ENCODE results near the gene ESRRG. TPM values are rescaled to one million over a fixed set of nuclear protein-coding genes. Genes with fewer than 3 reads are reported as not detected.

The ESRRG gene
- total and polyA plus RNA-seq, 2 donors (not counting 1 experiment from before 2014, with no cell fraction given), result 0.15 to 0.83 TPM

DNA sequence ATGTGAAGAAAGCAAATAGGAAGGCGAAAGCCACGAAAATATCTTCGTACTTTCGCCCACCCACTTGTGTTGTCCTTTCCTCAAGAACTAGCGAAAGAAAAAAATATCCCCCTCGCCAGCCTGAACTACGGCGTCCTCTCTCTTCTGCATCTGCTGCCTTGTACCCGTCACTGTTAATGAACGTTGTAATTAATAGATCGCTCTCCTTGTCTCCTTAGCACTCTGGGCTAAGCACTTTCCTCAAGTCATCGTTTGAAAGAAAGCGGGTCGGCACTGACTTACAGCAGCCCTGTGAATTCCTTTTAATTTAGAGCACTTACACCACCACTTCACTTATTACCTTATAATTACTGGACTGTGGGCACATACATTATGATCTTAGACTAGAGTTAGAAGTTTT lies 44.1 kb downstream of the ESRRG start:
- Histone ChIP-seq H3K27me3 (ENCODE audit: control insufficient read depth, insufficient read depth, low read length) (no peaks in the 10 kb centered on the region), H2AFZ (ENCODE audit: low read length) (no peak overlapping the region), H3K79me2 (ENCODE audit: control insufficient read depth, insufficient read depth, low read length) (no peaks in the 10 kb centered on the region), H3K9ac (ENCODE audit: insufficient read depth, low read length) (no peak overlapping the region), H3K4me1 (ENCODE audit: control insufficient read depth, extremely low read depth, insufficient read depth, low read length) (no peaks in the 10 kb centered on the region), H3K36me3 (ENCODE audit: control insufficient read depth, insufficient read depth, low read length) (no peaks in the 10 kb centered on the region), H3K4me2 (ENCODE audit: extremely low read depth, insufficient read depth, low read length) (no peak overlapping the region), H3K9me3 (ENCODE audit: control insufficient read depth, insufficient read depth, low read depth, low read length) (no peaks in the 10 kb centered on the region), H4K20me1 (ENCODE audit: control insufficient read depth, extremely low read depth, insufficient read depth, low read length) (no peaks in the 10 kb centered on the region), H3K4me3 (replicated peaks in 1 of 4; ENCODE audit: control extremely low read depth in 1 of 4, insufficient read depth in 1 of 4, low read depth in 3 of 4, low read length in 4 of 4) (no peak overlapping the region), H3K27ac (ENCODE audit: insufficient read depth, low read length) (no peak overlapping the region)
- no peak for DNase-seq (ENCODE audit: low read depth in 2 of 2)
- TF ChIP-seq, protein P1, sequence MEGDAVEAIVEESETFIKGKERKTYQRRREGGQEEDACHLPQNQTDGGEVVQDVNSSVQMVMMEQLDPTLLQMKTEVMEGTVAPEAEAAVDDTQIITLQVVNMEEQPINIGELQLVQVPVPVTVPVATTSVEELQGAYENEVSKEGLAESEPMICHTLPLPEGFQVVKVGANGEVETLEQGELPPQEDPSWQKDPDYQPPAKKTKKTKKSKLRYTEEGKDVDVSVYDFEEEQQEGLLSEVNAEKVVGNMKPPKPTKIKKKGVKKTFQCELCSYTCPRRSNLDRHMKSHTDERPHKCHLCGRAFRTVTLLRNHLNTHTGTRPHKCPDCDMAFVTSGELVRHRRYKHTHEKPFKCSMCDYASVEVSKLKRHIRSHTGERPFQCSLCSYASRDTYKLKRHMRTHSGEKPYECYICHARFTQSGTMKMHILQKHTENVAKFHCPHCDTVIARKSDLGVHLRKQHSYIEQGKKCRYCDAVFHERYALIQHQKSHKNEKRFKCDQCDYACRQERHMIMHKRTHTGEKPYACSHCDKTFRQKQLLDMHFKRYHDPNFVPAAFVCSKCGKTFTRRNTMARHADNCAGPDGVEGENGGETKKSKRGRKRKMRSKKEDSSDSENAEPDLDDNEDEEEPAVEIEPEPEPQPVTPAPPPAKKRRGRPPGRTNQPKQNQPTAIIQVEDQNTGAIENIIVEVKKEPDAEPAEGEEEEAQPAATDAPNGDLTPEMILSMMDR (conservative IDR thresholded peaks at IDR 0.05 in 1 of 2, IDR thresholded peaks at IDR 0.05 in 1 of 2; ENCODE audit: low read depth in 1 of 2, low read length in 2 of 2), result no peak
- no peak for TF ChIP-seq EZH2 (IDR thresholded peaks at IDR 0.05; ENCODE audit: low read length, missing control alignments)

DNA sequence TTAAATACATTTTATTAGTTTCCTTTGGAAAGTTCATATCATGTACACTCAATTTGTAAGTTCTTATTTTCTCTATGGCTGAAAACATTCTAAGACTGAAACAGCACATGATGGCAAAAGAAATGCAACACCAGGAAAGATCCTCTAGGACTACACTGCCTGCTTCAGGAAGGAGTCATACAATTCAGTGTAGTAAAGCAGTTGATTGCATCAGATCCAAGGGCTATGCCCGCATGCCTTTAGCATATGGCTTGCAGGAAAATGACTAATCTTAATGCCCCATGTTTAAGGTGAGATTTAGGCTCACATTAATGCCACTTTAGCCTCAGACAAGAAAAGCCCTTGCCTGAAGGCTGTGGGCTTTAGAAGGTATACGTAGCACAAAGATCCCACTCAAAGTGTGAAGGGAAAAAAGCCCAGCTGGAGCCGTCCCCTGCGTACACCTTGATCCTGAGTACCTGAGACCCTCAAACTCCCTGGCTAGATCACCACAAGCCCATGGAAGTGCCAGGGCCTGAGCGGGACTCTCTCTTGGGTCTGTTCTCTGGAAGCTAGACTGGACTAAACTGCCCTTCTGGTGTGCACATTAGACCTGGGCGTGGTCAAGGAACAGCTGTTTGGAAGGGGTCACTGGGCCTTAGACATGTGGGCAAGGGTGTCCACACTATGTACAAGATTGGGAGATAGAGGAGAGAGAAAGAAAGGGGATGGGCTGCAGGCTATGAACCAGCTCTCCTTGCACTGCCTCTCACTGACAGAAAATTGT lies 52.9 kb downstream of the ESRRG start:
- Histone ChIP-seq H3K36me3 (ENCODE audit: control insufficient read depth, insufficient read depth, low read length) (no peaks in the 10 kb centered on the region), H3K4me3 (replicated peaks in 1 of 4; ENCODE audit: control extremely low read depth in 1 of 4, insufficient read depth in 1 of 4, low read depth in 3 of 4, low read length in 4 of 4) (no peak overlapping the region), H4K20me1 (ENCODE audit: control insufficient read depth, extremely low read depth, insufficient read depth, low read length) (no peaks in the 10 kb centered on the region), H3K27me3 (ENCODE audit: control insufficient read depth, insufficient read depth, low read length) (no peaks in the 10 kb centered on the region), H3K27ac (ENCODE audit: insufficient read depth, low read length) (no peak overlapping the region), H2AFZ (ENCODE audit: low read length) (no peak overlapping the region), H3K4me2 (ENCODE audit: extremely low read depth, insufficient read depth, low read length) (no peak overlapping the region), H3K9me3 (ENCODE audit: control insufficient read depth, insufficient read depth, low read depth, low read length) (no peaks in the 10 kb centered on the region), H3K9ac (ENCODE audit: insufficient read depth, low read length) (no peak overlapping the region), H3K79me2 (ENCODE audit: control insufficient read depth, insufficient read depth, low read length) (no peaks in the 10 kb centered on the region), H3K4me1 (ENCODE audit: control insufficient read depth, extremely low read depth, insufficient read depth, low read length) (no peaks in the 10 kb centered on the region)
- DNase-seq (ENCODE audit: low read depth in 2 of 2), result peak; percentile 0 to 77
- TF ChIP-seq EZH2 (IDR thresholded peaks at IDR 0.05; ENCODE audit: low read length, missing control alignments), result no peak
- TF ChIP-seq, protein P1 (conservative IDR thresholded peaks at IDR 0.05 in 1 of 2, IDR thresholded peaks at IDR 0.05 in 1 of 2; ENCODE audit: low read depth in 1 of 2, low read length in 2 of 2), result peak in 1 of 2 donors; percentile 33

DNA sequence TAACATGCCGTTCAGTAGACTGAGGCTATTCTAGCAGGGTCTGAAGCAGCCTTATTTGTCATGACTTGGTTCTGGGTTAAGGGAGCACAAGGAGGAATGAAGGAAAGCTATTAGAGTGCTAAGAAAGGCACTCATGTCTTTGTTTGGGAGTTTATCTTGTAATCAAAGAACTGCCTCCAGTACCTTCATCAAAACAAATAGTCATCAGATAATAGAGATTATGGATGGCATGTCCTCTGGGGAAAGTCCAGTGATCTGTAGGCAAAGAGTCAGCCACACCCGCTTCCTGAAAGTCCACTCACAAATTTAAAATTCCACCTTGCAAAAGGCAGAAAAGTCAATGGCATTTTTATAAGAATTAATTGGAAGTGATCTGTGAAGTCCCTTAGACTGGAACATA lies 56.8 kb downstream of the ESRRG start:
- no peak for TF ChIP-seq EZH2 (IDR thresholded peaks at IDR 0.05; ENCODE audit: low read length, missing control alignments)
- TF ChIP-seq, protein P1 (conservative IDR thresholded peaks at IDR 0.05 in 1 of 2, IDR thresholded peaks at IDR 0.05 in 1 of 2; ENCODE audit: low read depth in 1 of 2, low read length in 2 of 2), result no peak
- H3K27me3 ChIP-seq (ENCODE audit: control insufficient read depth, insufficient read depth, low read length), result no peaks in the 10 kb centered on the region
- H4K20me1 ChIP-seq (ENCODE audit: control insufficient read depth, extremely low read depth, insufficient read depth, low read length), result no peaks in the 10 kb centered on the region
- H3K4me3 ChIP-seq (replicated peaks in 1 of 4; ENCODE audit: control extremely low read depth in 1 of 4, insufficient read depth in 1 of 4, low read depth in 3 of 4, low read length in 4 of 4), result no peak overlapping the region
- H3K27ac ChIP-seq (ENCODE audit: insufficient read depth, low read length), result no peak overlapping the region
- no peak overlapping the region for H3K9ac ChIP-seq (ENCODE audit: insufficient read depth, low read length)
- no peak for DNase-seq (ENCODE audit: low read depth in 2 of 2)
- H3K4me2 ChIP-seq (ENCODE audit: extremely low read depth, insufficient read depth, low read length), result no peak overlapping the region
- no peaks in the 10 kb centered on the region for H3K4me1 ChIP-seq (ENCODE audit: control insufficient read depth, extremely low read depth, insufficient read depth, low read length)
- H2AFZ ChIP-seq (ENCODE audit: low read length), result no peak overlapping the region
- H3K36me3 ChIP-seq (ENCODE audit: control insufficient read depth, insufficient read depth, low read length), result no peaks in the 10 kb centered on the region
- H3K79me2 ChIP-seq (ENCODE audit: control insufficient read depth, insufficient read depth, low read length), result no peaks in the 10 kb centered on the region
- H3K9me3 ChIP-seq (ENCODE audit: control insufficient read depth, insufficient read depth, low read depth, low read length), result no peaks in the 10 kb centered on the region

Measured in fibroblast of lung (primary cell).